K562 (cell line): ENCODE results near the gene TPX2. TPM values are rescaled to one million over a fixed set of nuclear protein-coding genes. Genes with fewer than 3 reads are reported as not detected.

Source experiments
- ATAC-seq: fragments of 200-7000 bp; cut with Tn5 transposase; 3 replicates; pipeline ENCODE4 v1.9.1; 2020; ENCODE audit warnings: moderate library complexity
- BruUV-seq: library from RNA; stranded (reverse); fragments of 400-500 nt; replicated peaks from 2 replicates; lab custom pipeline; 2021; lab: Mats Ljungman, UMichigan
- CTCF ChIA-PET: fragments of 300-600 bp; formaldehyde crosslinking; extraction: SDS; loops from one replicate; lab custom pipeline; 2021; ENCODE audit warnings: low intra/inter-chr PET ratio; lab: Yijun Ruan, JAX
- POLR2A ChIA-PET: fragments of 300-600, 350-650 bp; sonication (Branson Sonifier 250); formaldehyde crosslinking; extraction: SDS; loops from one replicate; lab custom pipeline; 2021; ENCODE audit warnings: antibody characterized with exemption, inconsistent platforms; lab: Yijun Ruan, JAX
- DNase-seq, 4 experiments: peaks; one replicate each; pipeline versions ENCODE4 v3.0.0 to v3.0.0-alpha.2; 2011 to 2018; ENCODE audit warnings: low spot score in 3 of 4, mixed read lengths in 3 of 4; ENCODE audit errors: extremely low read depth in 1 of 4
- FAIRE-seq: peaks from 2 replicates; lab custom pipeline; 2011; peaks lifted over from hg19 to GRCh38; lab: Jason Lieb, UNC
- H2AFZ ChIP-seq: 2 replicates; pipeline ENCODE4 v1.6.0; 2011; ENCODE audit warnings: low read depth, low read length, control low read depth, inconsistent platforms
- H3K27ac ChIP-seq: fragments of 200-600 bp; 3 replicates; pipeline ENCODE4 v1.8.0; 2011; ENCODE audit warnings: low read depth, mild to moderate bottlenecking, control low read depth, inconsistent platforms, low read length, moderate library complexity, mixed read lengths; ENCODE audit errors: extremely low read depth
- H3K27me3 ChIP-seq, 2 experiments: fragments of 300-600 bp in 1 of 2; 2 replicates in 1 of 2; 3 replicates in 1 of 2; pipeline versions ENCODE4 v1.6.0 to v1.8.0; 2011; ENCODE audit warnings: inconsistent platforms in 2 of 2, low read length in 2 of 2, mild to moderate bottlenecking in 1 of 2, mixed read lengths in 1 of 2, moderate library complexity in 1 of 2; ENCODE audit not compliant: control insufficient read depth in 2 of 2, insufficient read depth in 2 of 2
- H3K36me3 ChIP-seq: fragments of 300-600 bp; 3 replicates; pipeline ENCODE4 v1.8.0; 2011; ENCODE audit warnings: mild to moderate bottlenecking, low read length, inconsistent platforms; ENCODE audit not compliant: control insufficient read depth, insufficient read depth
- H3K4me1 ChIP-seq, 2 experiments: fragments of 200-600 bp in 1 of 2; replicated peaks in 1 of 2; 2 replicates in 1 of 2; 3 replicates in 1 of 2; pipeline versions ENCODE4 v1.5.1 to v1.8.0; 2011; ENCODE audit warnings: inconsistent platforms in 2 of 2, low read length in 2 of 2, mild to moderate bottlenecking in 1 of 2, mixed read lengths in 1 of 2, moderate library complexity in 1 of 2; ENCODE audit not compliant: control insufficient read depth in 2 of 2, insufficient read depth in 2 of 2
- H3K4me2 ChIP-seq: 2 replicates; pipeline ENCODE4 v1.6.1; 2011; ENCODE audit warnings: low read length, control low read depth, inconsistent platforms, mixed read lengths; ENCODE audit not compliant: insufficient read depth
- H3K4me3 ChIP-seq: fragments of 200-600 bp; sonication (generic), shearing (Covaris generic); 2 replicates; pipeline ENCODE4 v1.5.1; 2016; ENCODE audit warnings: control low read depth, inconsistent platforms
- H3K79me2 ChIP-seq: fragments of 200-600 bp; 3 replicates; pipeline ENCODE4 v1.8.0; 2011; ENCODE audit warnings: low read length, inconsistent platforms; ENCODE audit not compliant: control insufficient read depth, insufficient read depth
- H3K9ac ChIP-seq, 2 experiments: 2 replicates each; pipeline versions ENCODE4 v1.6.0 to v1.6.1; 2011; ENCODE audit warnings: low read depth in 2 of 2, low read length in 2 of 2, control low read depth in 1 of 2, inconsistent platforms in 1 of 2, mild to moderate bottlenecking in 1 of 2, mixed read lengths in 1 of 2; ENCODE audit not compliant: insufficient read depth in 1 of 2
- H3K9me1 ChIP-seq: one replicate; pipeline ENCODE4 v1.6.0; 2011; ENCODE audit warnings: inconsistent platforms, mild to moderate bottlenecking, low read length, moderate library complexity; ENCODE audit not compliant: control insufficient read depth, insufficient read depth
- H3K9me3 ChIP-seq: replicated peaks from 2 replicates; pipeline ENCODE4 v1.5.1; 2011; ENCODE audit warnings: low read depth, low read length, inconsistent platforms; ENCODE audit not compliant: control insufficient read depth, insufficient read depth
- H4K20me1 ChIP-seq: replicated peaks from 2 replicates; pipeline ENCODE4 v1.6.1; 2011; ENCODE audit warnings: low read length, inconsistent platforms, mixed read lengths; ENCODE audit not compliant: control insufficient read depth, insufficient read depth
- ARID2 ChIP-seq: fragments of 450-650 bp; IDR thresholded peaks from 2 replicates; pipeline ENCODE4 v1.6.1; 2017; ENCODE audit warnings: antibody characterized with exemption, mild to moderate bottlenecking
- CCNT2 ChIP-seq: IDR thresholded peaks from 2 replicates; pipeline ENCODE4 v1.6.1; 2011; ENCODE audit warnings: borderline replicate concordance, low read depth, mild to moderate bottlenecking, moderate library complexity, mixed read lengths, low read length; ENCODE audit not compliant: insufficient read length; ENCODE audit errors: extremely low read depth
- CHD1 ChIP-seq: fragments of 200-600 bp; sonication (generic); IDR thresholded peaks from one replicate; pipeline ENCODE4 v1.6.1; 2012; ENCODE audit warnings: mild to moderate bottlenecking, moderate library complexity, low read length, inconsistent platforms
- E2F6 ChIP-seq, 2 experiments: IDR thresholded peaks; 2 replicates each; pipeline ENCODE4 v1.6.1; 2011; ENCODE audit warnings: borderline replicate concordance in 1 of 2, control low read depth in 1 of 2, low read depth in 1 of 2, low read length in 1 of 2, mild to moderate bottlenecking in 1 of 2, mixed read lengths in 1 of 2, moderate library complexity in 1 of 2; ENCODE audit not compliant: insufficient read depth in 1 of 2, insufficient read length in 1 of 2, poor library complexity in 1 of 2, severe bottlenecking in 1 of 2; ENCODE audit errors: extremely low read depth in 1 of 2
- ELF1 ChIP-seq: fragments of 200-800 bp; sonication (Bioruptor generic); IDR thresholded peaks from 2 replicates; pipeline ENCODE4 v1.6.1; 2016; ENCODE audit warnings: missing genetic modification characterization, missing compliant biosample characterization
- HLTF ChIP-seq: fragments of 450-650 bp; IDR thresholded peaks from 2 replicates; pipeline ENCODE4 v1.6.1; 2016
- NFXL1 ChIP-seq: fragments of 450-650 bp; formaldehyde crosslinking; IDR thresholded peaks from 2 replicates; pipeline ENCODE4 v1.4.0; 2021; ENCODE audit warnings: mild to moderate bottlenecking
- RAD51 ChIP-seq: fragments of 450-650 bp; IDR thresholded peaks from 2 replicates; pipeline ENCODE4 v1.7.1; 2016; ENCODE audit warnings: low read depth, mild to moderate bottlenecking, borderline replicate concordance
- SMAD4 ChIP-seq: fragments of 250-450 bp; sonication (Bioruptor Pico); conservative IDR thresholded peaks from 2 replicates; pipeline ENCODE4 v1.8.0; 2021; ENCODE audit warnings: inconsistent platforms, mild to moderate bottlenecking, moderate library complexity
- ZNF165 ChIP-seq: fragments of 250-450 bp; sonication (Bioruptor Pico); IDR thresholded peaks from 2 replicates; pipeline ENCODE4 v1.4.0; 2020; ENCODE audit warnings: borderline replicate concordance
- ZNF282 ChIP-seq: sonication (generic); formaldehyde crosslinking; IDR thresholded peaks from 2 replicates; pipeline ENCODE4 v1.8.1; 2023; ENCODE audit warnings: missing genetic modification reagents
- ZNF583 ChIP-seq: fragments of 250-450 bp; sonication (Bioruptor Pico); IDR thresholded peaks from 2 replicates; pipeline ENCODE4 v1.4.0; 2020
- ZNF644 ChIP-seq: fragments of 200-800 bp; sonication (Bioruptor generic); IDR thresholded peaks from 2 replicates; pipeline ENCODE4 v1.6.1; 2016; ENCODE audit warnings: low read depth, missing genetic modification characterization, missing compliant biosample characterization
- ZNF75A ChIP-seq: fragments of 450-650 bp; formaldehyde crosslinking; IDR thresholded peaks from 2 replicates; pipeline ENCODE4 v1.4.0; 2020; ENCODE audit warnings: mild to moderate bottlenecking
- ZNF778 ChIP-seq: fragments of 450-650 bp; formaldehyde crosslinking; IDR thresholded peaks from 2 replicates; pipeline ENCODE4 v1.4.0; 2020; ENCODE audit warnings: mild to moderate bottlenecking, moderate library complexity
- ZNF785 ChIP-seq: fragments of 250-450 bp; sonication (Bioruptor Pico); IDR thresholded peaks from 2 replicates; pipeline ENCODE4 v1.4.0; 2020; ENCODE audit warnings: mild to moderate bottlenecking
- WGBS: fragments of 100-300 bp; shearing (Covaris generic); methylation state at CpG from one replicate; pipeline ENCODE4 v1.1.6; 2016; ENCODE audit warnings: low coverage, mixed read lengths; ENCODE audit not compliant: insufficient coverage; ENCODE audit errors: missing lambda C conversion rate; 5-methylcytosine and 5-hydroxymethylcytosine counted together
- in situ Hi-C: fragments of 300-500 bp; cut with MboI; formaldehyde crosslinking; loops from 4 replicates; pipeline ENCODE4 v1.15.0; 2018; ENCODE audit warnings: inconsistent platforms, mixed read lengths
- intact Hi-C: fragments of 100-400 bp; cut with micrococcal nuclease; formaldehyde crosslinking; loops from 2 replicates; pipeline ENCODE4 v1.14.2; 2022
- polyA plus RNA-seq, 8 experiments: library from polyadenylated mRNA; depleted of rRNA in 4 of 8; stranded (reverse) in 5 of 8; unstranded in 3 of 8; fragments of >200 nt; fragmentation: Nextera tagmentation in 2 of 8; fragmentation: Illumina TruSeq in 1 of 8; extraction: Ambion mirVana in 2 of 8; extraction: Trizol in 1 of 8; gene quantifications; 2 replicates each; pipeline versions ENCODE4 v1.2.1 to v1.2.3, GENCODE V29; 2011 to 2014; ENCODE audit warnings: inconsistent platforms in 1 of 8, missing spikeins in 1 of 8
- total RNA-seq, 7 experiments: library from RNA; depleted of rRNA in 6 of 7; stranded (reverse); fragments of >200 nt in 6 of 7; fragmentation: Illumina TruSeq in 2 of 7; extraction: Trizol in 2 of 7; gene quantifications; 2 replicates each; pipeline versions ENCODE4 v1.2.1 to v1.2.3, GENCODE V29; 2011 to 2021; ENCODE audit warnings: low replicate concordance in 1 of 7
- TF ChIP-seq, protein P1 (sequence below): fragments of 450-650 bp; IDR thresholded peaks from 2 replicates; pipeline ENCODE4 v1.6.1; 2017; ENCODE audit warnings: mild to moderate bottlenecking, moderate library complexity
- TF ChIP-seq, protein P2 (sequence below): fragments of 450-650 bp; formaldehyde crosslinking; IDR thresholded peaks from 2 replicates; pipeline ENCODE4 v1.4.0; 2020; ENCODE audit warnings: mild to moderate bottlenecking, mixed read lengths

TPX2 gene
- total and polyA plus RNA-seq, 9 of the 15 experiments (the other 6 are each of a cell fraction or from before 2014, with no cell fraction given) = 48.0 to 241 (median 133) TPM

DNA sequence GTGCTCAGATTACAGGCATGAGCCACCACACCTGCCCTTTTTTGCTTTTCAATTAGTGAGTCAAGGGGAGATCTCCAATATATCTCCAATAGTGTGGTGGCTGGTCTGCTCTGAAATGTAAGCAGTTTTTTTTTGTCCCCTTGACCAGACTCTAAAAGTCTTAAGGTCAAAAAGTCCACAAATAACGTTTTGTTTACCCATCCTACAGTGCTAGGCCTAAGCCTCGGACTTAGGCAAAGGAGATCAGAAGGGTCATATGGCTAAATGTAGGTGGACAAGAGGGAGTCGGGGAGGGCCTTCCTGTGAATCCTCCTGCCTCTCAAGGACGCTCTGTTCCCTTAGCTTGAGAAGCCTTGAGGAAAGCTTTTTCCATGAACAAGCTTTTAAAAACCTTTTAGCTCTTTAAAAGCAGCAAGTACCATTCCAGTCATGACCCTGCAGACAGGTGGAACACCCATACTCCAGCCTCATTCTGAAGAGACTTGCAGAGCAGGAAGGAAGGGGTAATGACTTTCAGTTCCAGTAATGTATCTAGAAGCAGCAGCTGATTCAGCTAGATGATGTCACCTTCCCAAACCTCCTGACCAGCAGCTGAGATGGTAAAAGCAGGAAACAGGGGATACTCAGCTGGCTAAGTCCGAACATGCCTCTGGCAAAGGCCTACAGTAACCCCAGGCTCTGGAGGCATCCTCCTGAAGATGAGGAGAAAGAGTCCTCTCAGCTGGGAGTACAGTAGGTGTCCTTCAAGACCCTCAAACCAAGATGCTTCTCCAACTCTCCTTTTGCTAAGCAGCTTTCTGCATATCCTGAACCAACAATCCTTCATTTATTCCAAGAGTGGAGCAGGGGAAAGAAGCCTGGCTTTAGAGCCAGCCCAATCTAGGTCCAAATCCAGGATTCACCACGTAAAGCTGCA lies 40.0 kb upstream of the TPX2 start:
- peaks cover 79% of the 10 kb centered on the region for H3K36me3 ChIP-seq
- no peak overlapping the region for H3K4me3 ChIP-seq
- TF ChIP-seq SMAD4 (CRISPR knock-in tag) (peak; percentile 48), CCNT2 (no peak), ZNF282 (CRISPR knock-in tag) (no peak), RAD51 (no peak), ZNF75A (no peak), ZNF165 (CRISPR knock-in tag) (no peak), ELF1 (tag) (peak; percentile 78), ZNF785 (no peak), ARID2 (no peak), ZNF778 (CRISPR knock-in tag) (no peak), E2F6 (IDR thresholded peaks at IDR 0.05; ENCODE audit: borderline replicate concordance in 1 of 2, extremely low read depth in 1 of 2, insufficient read depth in 1 of 2, insufficient read length in 1 of 2, low read depth in 1 of 2, low read length in 1 of 2, poor library complexity in 1 of 2, severe bottlenecking in 1 of 2) (no peak), CHD1 (no peak), HLTF (no peak), ZNF644 (tag) (no peak), NFXL1 (CRISPR knock-in tag) (no peak), ZNF583 (CRISPR knock-in tag) (no peak)
- TF ChIP-seq, protein P1, sequence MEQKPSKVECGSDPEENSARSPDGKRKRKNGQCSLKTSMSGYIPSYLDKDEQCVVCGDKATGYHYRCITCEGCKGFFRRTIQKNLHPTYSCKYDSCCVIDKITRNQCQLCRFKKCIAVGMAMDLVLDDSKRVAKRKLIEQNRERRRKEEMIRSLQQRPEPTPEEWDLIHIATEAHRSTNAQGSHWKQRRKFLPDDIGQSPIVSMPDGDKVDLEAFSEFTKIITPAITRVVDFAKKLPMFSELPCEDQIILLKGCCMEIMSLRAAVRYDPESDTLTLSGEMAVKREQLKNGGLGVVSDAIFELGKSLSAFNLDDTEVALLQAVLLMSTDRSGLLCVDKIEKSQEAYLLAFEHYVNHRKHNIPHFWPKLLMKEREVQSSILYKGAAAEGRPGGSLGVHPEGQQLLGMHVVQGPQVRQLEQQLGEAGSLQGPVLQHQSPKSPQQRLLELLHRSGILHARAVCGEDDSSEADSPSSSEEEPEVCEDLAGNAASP = no peak
- TF ChIP-seq, protein P2, sequence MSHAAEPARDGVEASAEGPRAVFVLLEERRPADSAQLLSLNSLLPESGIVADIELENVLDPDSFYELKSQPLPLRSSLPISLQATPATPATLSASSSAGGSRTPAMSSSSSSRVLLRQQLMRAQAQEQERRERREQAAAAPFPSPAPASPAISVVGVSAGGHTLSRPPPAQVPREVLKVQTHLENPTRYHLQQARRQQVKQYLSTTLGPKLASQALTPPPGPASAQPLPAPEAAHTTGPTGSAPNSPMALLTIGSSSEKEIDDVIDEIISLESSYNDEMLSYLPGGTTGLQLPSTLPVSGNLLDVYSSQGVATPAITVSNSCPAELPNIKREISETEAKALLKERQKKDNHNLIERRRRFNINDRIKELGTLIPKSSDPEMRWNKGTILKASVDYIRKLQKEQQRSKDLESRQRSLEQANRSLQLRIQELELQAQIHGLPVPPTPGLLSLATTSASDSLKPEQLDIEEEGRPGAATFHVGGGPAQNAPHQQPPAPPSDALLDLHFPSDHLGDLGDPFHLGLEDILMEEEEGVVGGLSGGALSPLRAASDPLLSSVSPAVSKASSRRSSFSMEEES (CRISPR knock-in tag) = no peak

More for the DNA sequence above, 40.0 kb upstream of the TPX2 start:
- intact Hi-C loops (no loop called here), in situ Hi-C loops (no loop called here)
- Histone ChIP-seq H3K9ac (peak overlapping the region; percentile 35 to 46; a peak in 3 of 4 replicates), H3K4me2 (peak overlapping the region; percentile 44), H4K20me1 (no peaks in the 10 kb centered on the region), H3K27me3 (no peaks in the 10 kb centered on the region), H3K79me2 (peaks cover 97% of the 10 kb centered on the region), H2AFZ (no peak overlapping the region), H3K4me1 (peaks cover 27 to 60% of the 10 kb centered on the region in 2 experiments), H3K27ac (peak overlapping the region; percentile 51; the same call in 2 of the 3 replicates), H3K9me1 (no peaks in the 10 kb centered on the region), H3K9me3 (no peaks in the 10 kb centered on the region)
- POLR2A ChIA-PET = interaction anchor here (0.8 to 3.8 kb wide), 11 partner anchors 8 to 180 kb away, joined by 3 to 23 read pairs (median 4); no protein-coding TSS in a partner anchor
- BruUV-seq = no TSS peak
- WGBS = 51% methylated on average over 6 of the region's 6 CpGs
- peak in 2 of 4 experiments; percentile 57 to 75 for DNase-seq
- CTCF ChIA-PET = interaction anchor here (0.7 kb wide), 1 partner anchor 954 kb away, joined by 3 read pairs; no protein-coding TSS in a partner anchor
- ATAC-seq = peak; percentile 70
- FAIRE-seq = peak; percentile 78
